AG08395 (cell line): ENCODE measurements around the gene ATP10A.
A peak's percentile ranks its signal among the peaks of the same experiment; 100 is the strongest.

Source experiments
- DNase-seq: peaks from one replicate; pipeline ENCODE4 v3.0.0; 2012; ENCODE audit warnings: mixed read lengths, low spot score

ATP10A gene

DNA sequence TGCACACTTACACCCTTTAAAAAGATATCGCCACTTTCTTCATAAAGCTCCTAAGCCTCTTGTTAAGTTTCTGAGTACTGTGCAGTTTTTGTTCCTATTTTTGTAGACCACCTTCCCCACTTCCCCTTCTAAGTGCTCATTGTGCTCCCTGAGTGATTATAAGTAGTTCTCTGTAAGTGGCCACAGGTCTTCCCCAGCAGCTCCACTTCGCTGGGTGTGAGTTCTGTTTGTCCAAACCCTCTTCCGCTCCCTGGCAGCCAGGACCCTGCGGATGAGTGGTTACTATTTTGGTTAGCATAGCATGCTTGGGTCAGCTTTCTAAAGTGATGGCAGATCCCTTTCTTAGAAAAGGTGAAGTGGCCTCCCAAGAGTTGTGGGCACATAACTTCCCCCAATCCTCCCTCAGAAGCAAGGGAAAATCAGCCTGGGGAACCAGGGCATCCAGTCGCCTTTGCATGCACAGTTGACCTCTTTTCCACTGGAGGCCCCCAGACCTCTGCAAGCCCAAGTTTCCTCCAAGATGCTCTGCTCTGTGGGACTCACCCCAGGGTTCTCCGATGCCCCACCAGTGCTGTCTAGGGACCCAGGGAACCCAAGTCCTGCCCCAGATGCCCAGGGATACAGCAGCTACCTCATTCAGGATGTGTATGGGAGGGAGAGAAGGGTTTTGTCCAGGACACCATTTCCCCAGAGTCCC lies 69.6 kb downstream of the ATP10A start:
- no peak for DNase-seq

DNA sequence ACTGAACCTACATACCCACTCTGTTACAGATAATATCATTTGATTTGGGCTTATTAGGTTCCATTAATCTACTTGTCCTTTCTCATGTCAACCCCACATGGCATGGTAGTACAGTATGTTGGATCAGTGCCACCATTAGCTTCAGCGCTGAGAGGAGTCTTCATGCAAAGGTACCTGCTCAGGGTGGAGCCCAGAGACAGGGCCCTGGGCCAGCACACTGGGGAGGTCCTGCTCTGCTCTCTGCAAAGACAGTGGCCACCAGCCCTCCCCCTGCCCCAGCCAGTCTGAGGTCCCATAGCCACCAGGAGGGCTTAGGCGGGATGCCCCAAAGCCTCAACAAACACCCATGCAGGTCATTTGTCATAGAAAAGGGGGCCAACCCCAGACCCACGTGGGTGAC lies 71.0 kb downstream of the ATP10A start:
- no peak for DNase-seq

GRCh38 chr15:25790000-25790660 lies 73.0 kb downstream of the ATP10A start:
- peak; percentile 90 for DNase-seq

GRCh38 chr15:25789616-25789999 lies 73.5 kb downstream of the ATP10A start:
- DNase-seq = no peak

- DNase-seq = peak; percentile 53
These were observed 73.9 kb downstream of the ATP10A start for GRCh38 chr15:25789211-25789610.

DNA sequence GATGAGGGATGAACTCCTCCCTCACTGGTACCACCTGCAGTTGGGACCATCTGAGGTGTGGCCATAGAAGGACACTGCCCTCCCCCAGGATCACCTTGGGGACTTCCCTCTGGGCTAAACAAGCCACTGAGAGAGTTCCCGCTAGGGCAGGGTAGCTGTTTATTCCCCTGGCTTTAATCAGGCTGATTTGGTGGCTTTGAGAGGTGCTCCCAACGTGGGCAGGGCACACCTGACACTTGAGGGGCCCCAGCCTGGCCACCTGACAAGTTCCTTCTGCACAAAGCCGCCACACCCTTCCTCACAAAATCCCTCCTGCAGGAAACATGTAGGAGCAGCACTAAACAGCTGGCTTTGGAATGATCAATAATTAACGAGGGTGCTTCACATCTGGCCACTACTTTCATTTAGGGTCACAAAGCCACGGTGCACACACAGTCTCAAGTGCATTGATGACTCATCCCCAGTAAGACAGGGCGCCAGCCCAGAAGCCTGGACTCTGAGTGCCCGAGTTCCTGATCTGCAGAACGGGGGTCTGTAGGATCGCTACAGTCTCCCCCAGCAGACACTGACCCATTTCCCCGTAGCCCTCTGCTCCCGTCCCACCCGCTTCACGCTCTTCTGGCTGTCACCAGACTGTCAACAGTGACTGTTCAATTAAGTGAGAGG lies 75.1 kb downstream of the ATP10A start:
- DNase-seq = peak; percentile 64

DNA sequence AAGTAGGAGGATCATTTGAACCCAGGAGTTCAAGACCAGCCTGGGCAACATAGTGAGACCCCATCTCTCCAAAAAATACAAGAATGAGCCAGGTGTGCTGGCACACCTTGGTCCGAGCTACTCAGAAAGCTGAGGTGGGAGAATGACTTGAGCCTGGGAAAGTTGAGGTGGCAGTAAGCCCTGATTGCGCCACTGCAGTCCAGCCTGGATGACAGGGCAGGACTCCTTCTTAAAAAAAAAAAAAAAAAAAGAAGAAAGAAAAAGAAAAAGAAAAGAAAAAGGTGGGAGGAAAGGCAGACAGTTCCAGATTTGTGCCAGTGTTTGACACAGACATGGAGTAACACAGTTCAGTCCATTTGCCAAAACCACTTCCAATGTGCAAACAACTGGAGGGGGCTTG lies 75.7 kb downstream of the ATP10A start:
- DNase-seq = no peak

GRCh38 chr15:25786040-25786439 lies 77.1 kb downstream of the ATP10A start:
- DNase-seq = no peak

DNA sequence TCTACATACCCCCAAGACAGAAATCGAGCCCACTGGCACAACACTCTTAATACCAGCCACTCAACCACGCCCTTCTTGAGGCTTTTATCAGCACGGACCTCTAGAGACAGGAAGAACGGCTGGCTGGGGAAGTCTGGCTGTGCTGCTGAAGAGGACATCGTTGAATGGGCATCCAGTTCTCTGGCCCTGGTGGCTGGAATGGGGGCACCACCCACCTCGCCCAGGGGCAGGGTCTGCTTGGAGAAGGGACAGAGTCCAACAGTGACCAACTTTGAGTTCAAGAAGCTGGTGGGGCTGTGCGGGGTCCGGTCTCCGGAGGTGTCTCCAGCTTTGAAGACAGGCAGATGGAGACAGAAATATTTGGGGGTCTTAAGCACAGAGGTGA lies 77.5 kb downstream of the ATP10A start:
- DNase-seq = no peak

DNA sequence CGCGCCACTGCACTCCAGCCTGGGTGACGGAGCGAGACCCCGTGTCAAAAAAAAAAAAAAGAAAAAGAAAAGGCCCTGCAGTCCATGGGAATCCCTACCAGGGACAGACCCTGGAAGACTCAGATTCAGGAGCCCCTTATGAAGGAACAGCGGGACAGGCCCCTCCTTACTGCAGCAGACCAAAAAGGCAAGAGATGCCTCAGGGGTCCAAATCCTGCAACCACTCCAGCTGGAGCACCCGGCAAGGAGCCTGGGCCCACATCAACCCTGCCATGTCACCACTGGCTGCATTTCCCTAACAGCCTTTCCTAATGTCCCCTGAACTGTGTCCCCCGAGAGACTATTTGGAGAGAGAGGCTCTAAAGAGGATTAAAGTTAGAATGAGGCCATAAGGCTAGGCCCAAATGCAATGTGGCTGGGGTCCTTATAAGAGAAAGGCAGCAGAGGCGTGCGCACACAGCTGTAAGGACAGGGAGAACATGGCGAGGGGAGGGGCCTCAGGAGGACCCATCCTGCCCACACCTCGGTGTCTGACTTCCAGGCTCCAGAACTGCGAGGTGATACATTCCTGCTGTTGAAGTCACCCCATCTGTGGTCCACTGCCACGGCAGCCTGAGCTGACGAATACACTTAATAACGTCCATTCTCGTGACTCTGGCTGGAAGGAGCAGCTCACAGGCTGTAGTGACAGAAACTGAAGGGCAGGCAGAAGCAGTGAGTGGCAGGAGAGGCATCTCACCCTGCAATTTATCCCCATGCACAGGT lies 78.1 kb downstream of the ATP10A start:
- DNase-seq = peak; percentile 94

GRCh38 chr15:25783607-25784540 lies 79.3 kb downstream of the ATP10A start:
- DNase-seq = peak; percentile 41

DNA sequence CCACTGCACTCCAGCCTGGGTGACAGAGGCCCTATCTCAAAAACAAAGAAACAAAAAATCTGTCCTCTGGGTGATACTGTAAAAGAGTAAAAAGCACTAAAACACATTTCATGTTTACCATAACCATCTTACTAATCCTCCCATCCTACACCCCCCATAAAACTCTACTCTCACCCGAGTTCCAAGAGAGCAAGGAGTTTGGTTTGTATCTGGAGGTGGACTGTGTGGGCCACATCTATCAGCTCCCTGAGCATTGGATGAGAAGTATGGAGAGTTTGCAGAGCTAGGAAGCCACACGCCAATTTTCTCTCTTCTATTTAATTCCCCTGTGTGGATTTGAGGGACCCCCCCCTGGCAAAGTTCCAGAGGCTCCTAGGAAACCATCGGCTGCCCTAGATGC lies 80.0 kb downstream of the ATP10A start:
- no peak for DNase-seq

DNA sequence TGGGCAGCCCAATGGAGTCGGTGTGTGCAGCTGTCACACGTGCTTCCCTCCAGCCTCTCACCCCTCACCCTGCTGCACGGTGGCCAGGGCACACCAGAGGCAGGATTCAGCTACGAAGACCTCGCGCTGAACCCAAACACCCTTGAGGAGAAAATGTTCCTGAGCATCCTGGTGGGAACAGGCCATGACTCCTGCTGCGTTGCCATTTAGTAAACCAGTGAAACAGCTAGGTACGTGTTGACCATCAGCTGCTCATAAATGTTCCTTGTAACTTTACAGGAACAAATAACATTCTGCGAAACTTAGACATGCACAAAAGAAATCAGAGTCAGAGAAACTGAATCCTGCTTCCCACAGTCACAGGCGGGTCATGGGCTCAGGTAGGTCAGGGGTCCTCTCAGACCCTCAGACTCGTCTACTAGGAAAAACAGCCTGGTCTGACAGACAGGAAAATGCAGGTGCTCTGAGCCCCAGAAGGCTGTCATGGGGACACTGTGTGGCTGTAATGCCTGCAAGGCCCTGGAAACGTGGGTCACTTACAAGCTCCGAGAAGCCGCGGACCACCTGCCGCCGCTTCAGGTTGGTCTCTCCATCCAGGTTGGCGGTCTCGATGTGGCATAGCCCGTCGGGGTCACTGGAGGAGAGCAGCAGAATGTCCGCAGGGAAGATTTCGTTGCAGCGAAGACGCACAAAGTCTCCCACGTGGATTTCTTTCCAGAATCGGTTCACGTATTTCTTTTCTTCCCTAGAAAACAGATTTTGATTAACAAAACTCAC lies 82.5 kb downstream of the ATP10A start:
- DNase-seq = no peak

GRCh38 chr15:25778161-25778560 lies 85.0 kb downstream of the ATP10A start:
- no peak for DNase-seq

GRCh38 chr15:25777037-25777436 lies 86.1 kb downstream of the ATP10A start:
- no peak for DNase-seq

GRCh38 chr15:25776071-25776746 lies 86.9 kb downstream of the ATP10A start:
- no peak for DNase-seq

- DNase-seq = peak; percentile 90
These were observed 87.7 kb downstream of the ATP10A start for GRCh38 chr15:25775317-25775912.

GRCh38 chr15:25774871-25775270 lies 88.3 kb downstream of the ATP10A start:
- no peak for DNase-seq

- no peak for DNase-seq
These were observed 89.9 kb downstream of the ATP10A start for GRCh38 chr15:25773248-25773647.

DNA sequence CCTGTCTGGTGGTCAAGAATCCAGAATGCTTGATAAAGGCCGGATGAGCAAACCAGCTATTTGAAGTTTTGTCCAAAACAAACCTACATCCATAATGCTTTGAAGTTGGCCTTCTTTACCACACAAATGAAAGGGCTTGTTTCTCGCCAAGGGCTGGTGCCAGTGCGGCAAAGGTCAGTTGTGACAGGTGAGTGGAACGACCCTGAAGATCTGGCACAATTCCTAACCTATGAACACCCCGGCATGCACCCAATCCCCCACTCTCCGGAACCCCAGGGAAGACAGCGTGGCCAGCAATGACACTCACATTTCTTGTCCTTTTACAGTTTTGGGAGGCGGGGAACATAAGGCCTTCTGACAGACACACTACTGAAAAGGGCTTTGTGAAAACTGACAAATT lies 90.6 kb downstream of the ATP10A start:
- no peak for DNase-seq
